Endothelial cell (in vitro differentiated cells): ENCODE results near the gene SLC35F4. TPM values are rescaled to one million over a fixed set of nuclear protein-coding genes. Genes with fewer than 3 reads are reported as not detected.

Experiments used
- DNase-seq: peaks from one replicate; pipeline ENCODE4 v3.0.0; 2021; ENCODE audit warnings: low spot score
- H3K27ac Mint-ChIP-seq: one replicate; pipeline ENCODE4 v1.8.0; 2021; ENCODE audit warnings: mixed read lengths, inconsistent platforms; ENCODE audit not compliant: unreplicated experiment
- H3K27me3 Mint-ChIP-seq: one replicate; pipeline ENCODE4 v1.8.0; 2021; ENCODE audit warnings: mild to moderate bottlenecking, moderate library complexity, mixed read lengths, inconsistent platforms; ENCODE audit not compliant: unreplicated experiment
- H3K36me3 Mint-ChIP-seq: one replicate; pipeline ENCODE4 v1.8.0; 2021; ENCODE audit warnings: mild to moderate bottlenecking, low read depth, mixed read lengths, inconsistent platforms; ENCODE audit not compliant: unreplicated experiment
- H3K4me1 Mint-ChIP-seq: one replicate; pipeline ENCODE4 v1.8.0; 2021; ENCODE audit warnings: mild to moderate bottlenecking, mixed read lengths, inconsistent platforms; ENCODE audit not compliant: unreplicated experiment
- H3K4me3 Mint-ChIP-seq: one replicate; pipeline ENCODE4 v1.8.0; 2021; ENCODE audit warnings: mild to moderate bottlenecking, mixed read lengths, inconsistent platforms; ENCODE audit not compliant: unreplicated experiment
- H3K9me3 Mint-ChIP-seq: one replicate; pipeline ENCODE4 v1.8.0; 2021; ENCODE audit warnings: mixed read lengths, inconsistent platforms; ENCODE audit not compliant: unreplicated experiment
- CTCF ChIP-seq: fragments of 200-600 bp; sonication (generic); IDR thresholded peaks from one replicate; pipeline ENCODE4 v1.5.0; 2021; ENCODE audit warnings: antibody characterized with exemption; ENCODE audit not compliant: unreplicated experiment
- total RNA-seq: library from RNA; stranded (reverse); fragmentation: NEBNext Ultra II Directional; extraction: Animal tissue kit (Norgen Biotek cat#: 25700); gene quantifications from one replicate; pipeline ENCODE4 v1.2.1, GENCODE V29; 2021; ENCODE audit not compliant: unreplicated experiment

Gene SLC35F4
- total RNA-seq, 1 donor from 2014 or later = not detected

GRCh38 chr14:57897144-57897748 lies 31.4 kb upstream of the SLC35F4 start:
- H3K4me3 Mint-ChIP-seq = no peak overlapping the region
- no peaks in the 10 kb centered on the region for H3K9me3 Mint-ChIP-seq
- no peak for DNase-seq
- no peak overlapping the region for H3K27ac Mint-ChIP-seq
- H3K36me3 Mint-ChIP-seq = no peaks in the 10 kb centered on the region
- H3K4me1 Mint-ChIP-seq = no peaks in the 10 kb centered on the region
- TF ChIP-seq CTCF = no peak
- no peaks in the 10 kb centered on the region for H3K27me3 Mint-ChIP-seq

DNA sequence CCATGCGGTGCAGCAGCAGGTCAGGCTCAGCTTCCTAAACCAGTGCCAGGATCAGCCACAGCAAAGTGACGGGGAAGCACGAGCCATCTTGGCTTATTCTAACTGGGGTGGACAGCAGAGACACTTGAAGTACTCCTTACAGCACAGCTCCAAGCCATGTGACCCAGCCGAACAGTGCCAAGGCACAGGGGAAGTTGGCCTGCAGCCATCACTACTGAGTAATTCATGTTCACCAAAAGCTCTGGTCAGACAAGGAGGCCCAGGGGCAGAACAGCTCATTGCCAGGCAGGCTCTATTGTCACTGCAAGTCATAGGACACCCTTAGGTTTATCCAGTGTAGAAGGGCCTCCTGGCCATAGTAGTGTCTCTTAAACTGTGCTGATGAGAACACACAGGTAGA lies 23.4 kb upstream of the SLC35F4 start:
- Mint-ChIP-seq H3K4me3 (no peak overlapping the region), H3K4me1 (no peaks in the 10 kb centered on the region), H3K36me3 (no peaks in the 10 kb centered on the region), H3K27ac (no peak overlapping the region), H3K27me3 (no peaks in the 10 kb centered on the region), H3K9me3 (no peaks in the 10 kb centered on the region)
- TF ChIP-seq CTCF = no peak
- DNase-seq = no peak

- H3K27ac Mint-ChIP-seq = no peak overlapping the region
- TF ChIP-seq CTCF = peak; percentile 25
- no peaks in the 10 kb centered on the region for H3K27me3 Mint-ChIP-seq
- no peak for DNase-seq
- no peak overlapping the region for H3K4me3 Mint-ChIP-seq
- no peaks in the 10 kb centered on the region for H3K9me3 Mint-ChIP-seq
- no peaks in the 10 kb centered on the region for H3K4me1 Mint-ChIP-seq
- no peaks in the 10 kb centered on the region for H3K36me3 Mint-ChIP-seq
Observed at GRCh38 chr14:57884175-57884574, 18.3 kb upstream of the SLC35F4 start.

GRCh38 chr14:57883061-57883460 lies 17.2 kb upstream of the SLC35F4 start:
- H3K27me3 Mint-ChIP-seq = no peaks in the 10 kb centered on the region
- no peak for TF ChIP-seq CTCF
- H3K9me3 Mint-ChIP-seq = no peaks in the 10 kb centered on the region
- no peaks in the 10 kb centered on the region for H3K4me1 Mint-ChIP-seq
- no peak overlapping the region for H3K27ac Mint-ChIP-seq
- no peaks in the 10 kb centered on the region for H3K36me3 Mint-ChIP-seq
- DNase-seq = no peak
- H3K4me3 Mint-ChIP-seq = no peak overlapping the region

DNA sequence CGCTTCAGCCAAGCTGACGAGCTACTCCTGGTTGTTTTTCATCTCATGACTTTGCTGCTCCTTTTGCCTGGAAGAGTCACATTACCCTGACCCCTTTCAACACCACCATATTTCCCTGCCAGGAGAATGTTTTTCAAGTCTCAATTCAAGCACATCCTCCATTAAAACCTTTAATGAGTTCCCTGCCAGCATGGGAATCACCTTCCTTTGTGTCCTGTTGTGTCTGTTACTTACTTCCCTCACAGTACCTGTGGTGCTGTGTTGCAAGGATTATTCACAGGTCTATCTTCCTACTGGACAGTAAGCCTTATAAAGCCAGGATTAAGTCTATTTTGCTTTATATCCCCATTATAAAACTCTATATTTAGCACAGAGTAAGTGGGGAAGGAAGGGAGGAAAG lies 13.6 kb upstream of the SLC35F4 start:
- H3K27me3 Mint-ChIP-seq = no peaks in the 10 kb centered on the region
- DNase-seq = no peak
- H3K4me3 Mint-ChIP-seq = no peak overlapping the region
- no peaks in the 10 kb centered on the region for H3K4me1 Mint-ChIP-seq
- no peaks in the 10 kb centered on the region for H3K36me3 Mint-ChIP-seq
- no peak for TF ChIP-seq CTCF
- no peaks in the 10 kb centered on the region for H3K9me3 Mint-ChIP-seq
- H3K27ac Mint-ChIP-seq = no peak overlapping the region
